SKM-1 (cell line): ENCODE results near the gene DPCD.

ENCODE experiments used
- DNase-seq: peaks from one replicate; lab custom pipeline; 2025; ENCODE audit not compliant: unreplicated experiment; lab: John Stamatoyannopoulos, UW

The DPCD gene

DNA sequence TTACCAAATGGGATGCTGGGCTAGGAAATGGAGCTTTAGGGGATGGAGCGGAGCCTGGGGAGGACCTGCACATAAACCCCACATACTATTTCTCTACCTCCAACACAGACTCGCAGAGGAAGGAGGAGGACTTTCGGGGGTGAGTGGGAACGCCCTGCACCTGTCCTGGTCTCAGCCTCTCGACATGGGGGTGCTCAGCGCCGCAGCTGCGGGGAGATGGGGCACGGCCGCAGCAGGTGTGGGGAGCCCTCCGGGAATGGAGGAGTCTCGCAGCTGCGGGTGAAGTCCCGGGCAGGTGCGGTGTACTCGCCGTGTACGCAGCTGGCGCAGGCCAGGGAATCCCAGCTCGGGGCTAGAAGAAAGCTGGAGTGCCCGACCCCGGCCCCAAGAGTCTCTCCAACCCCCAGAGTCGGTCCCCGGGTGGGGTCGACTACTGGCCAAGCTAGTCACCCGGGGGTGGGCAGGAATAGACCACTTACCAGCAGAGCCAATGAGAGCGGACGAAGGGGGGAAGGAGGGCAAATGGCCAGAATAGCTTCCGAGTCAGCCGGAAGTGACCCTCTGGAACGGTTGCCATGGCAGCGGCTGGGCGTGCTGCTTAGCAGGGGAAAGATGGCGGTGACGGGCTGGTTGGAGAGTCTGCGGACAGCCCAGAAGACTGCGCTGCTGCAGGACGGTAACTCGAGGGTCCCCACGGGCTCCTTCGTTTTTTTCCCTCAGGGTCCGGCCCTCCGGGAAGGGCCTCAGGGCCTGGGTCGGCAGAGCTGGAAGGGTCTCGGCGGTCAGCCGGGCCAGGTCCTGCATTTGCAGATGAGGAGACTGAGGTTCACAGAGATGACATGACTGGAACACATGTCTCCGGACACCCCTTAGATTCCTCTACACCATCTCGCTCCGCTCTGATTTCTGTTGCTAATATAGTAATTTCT lies at the start of gene DPCD, which contains the start of gene POLL:
Gene DPCD (plus strand): TSS at position 597 of the 929 bp plus-strand sequence. CDS start 16 bp downstream, at position 613.
Gene POLL (minus strand): TSS at position 533 of the 929 bp plus-strand sequence. CDS start 897 bp downstream, outside the sequence.
- DNase-seq, result peak; percentile 82

- DNase-seq, result no peak
These were observed 49.7 kb upstream of the DPCD start for GRCh38 chr10:101538446-101538845.

DNA sequence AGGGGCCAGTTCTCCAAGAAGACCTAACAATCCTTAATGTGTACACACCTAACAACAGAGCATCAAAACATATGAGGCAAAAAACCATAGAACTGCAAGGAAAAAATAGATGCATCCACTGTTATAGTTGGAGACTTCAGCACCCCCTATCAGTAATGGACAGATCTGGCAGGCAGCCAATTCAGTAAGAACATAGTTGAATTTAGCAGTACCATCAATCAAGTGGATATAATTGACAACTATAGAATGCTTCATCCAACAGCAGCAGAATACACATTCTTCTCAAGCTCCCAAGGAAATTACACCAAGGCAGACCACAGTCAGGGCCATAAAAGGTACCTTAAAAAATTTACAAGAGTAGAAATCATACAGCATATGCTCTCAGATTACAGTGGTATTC lies 42.2 kb upstream of the DPCD start:
- no peak for DNase-seq

- DNase-seq, result no peak
These were observed 37.2 kb upstream of the DPCD start for GRCh38 chr10:101550965-101551364.

DNA sequence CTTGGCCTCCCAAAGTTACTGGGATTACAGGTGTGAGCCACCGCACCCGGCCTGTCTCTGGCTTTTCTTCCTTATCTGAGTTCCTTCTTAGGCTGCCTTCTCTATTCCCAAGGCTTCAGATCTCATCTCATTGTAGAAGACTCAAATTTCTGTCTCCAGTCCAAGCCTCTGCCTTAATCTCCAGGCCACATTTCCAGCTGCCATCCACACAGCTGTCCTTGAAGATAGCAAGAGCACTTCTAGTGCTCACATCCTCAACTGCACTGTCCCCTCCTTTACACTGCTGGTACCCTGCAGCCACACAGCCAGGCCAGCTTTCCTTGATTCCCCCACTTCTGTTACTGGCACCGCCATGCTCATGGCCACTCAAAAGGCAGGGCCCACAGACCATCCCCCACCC lies 35.7 kb upstream of the DPCD start:
- DNase-seq, result no peak

- no peak for DNase-seq
These were observed 30.6 kb upstream of the DPCD start for GRCh38 chr10:101557541-101557940.

DNA sequence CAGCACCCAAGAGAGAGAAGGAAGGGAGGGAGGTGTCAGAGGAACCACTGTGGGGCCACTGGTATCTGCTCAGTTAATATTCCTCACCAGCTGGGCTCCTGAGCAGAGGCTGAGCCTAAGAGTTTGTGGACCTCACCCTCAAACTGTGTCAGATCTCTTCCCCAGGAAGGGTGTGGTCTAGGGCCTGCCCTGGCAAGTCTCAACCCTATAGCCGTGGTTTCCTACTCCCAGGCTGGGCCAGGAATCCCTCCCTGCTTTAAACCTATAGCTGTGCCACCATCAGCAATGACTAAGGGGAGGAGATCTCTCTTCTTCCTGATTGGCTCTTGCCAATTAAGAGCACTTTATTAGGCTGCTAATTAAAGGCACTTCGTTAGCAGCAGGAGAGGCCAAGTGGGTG lies 29.9 kb upstream of the DPCD start:
- DNase-seq, result no peak

GRCh38 chr10:101558671-101559595 lies 29.2 kb upstream of the DPCD start:
- DNase-seq, result no peak

- DNase-seq, result no peak
These were observed 28.4 kb upstream of the DPCD start for GRCh38 chr10:101559596-101560297.

DNA sequence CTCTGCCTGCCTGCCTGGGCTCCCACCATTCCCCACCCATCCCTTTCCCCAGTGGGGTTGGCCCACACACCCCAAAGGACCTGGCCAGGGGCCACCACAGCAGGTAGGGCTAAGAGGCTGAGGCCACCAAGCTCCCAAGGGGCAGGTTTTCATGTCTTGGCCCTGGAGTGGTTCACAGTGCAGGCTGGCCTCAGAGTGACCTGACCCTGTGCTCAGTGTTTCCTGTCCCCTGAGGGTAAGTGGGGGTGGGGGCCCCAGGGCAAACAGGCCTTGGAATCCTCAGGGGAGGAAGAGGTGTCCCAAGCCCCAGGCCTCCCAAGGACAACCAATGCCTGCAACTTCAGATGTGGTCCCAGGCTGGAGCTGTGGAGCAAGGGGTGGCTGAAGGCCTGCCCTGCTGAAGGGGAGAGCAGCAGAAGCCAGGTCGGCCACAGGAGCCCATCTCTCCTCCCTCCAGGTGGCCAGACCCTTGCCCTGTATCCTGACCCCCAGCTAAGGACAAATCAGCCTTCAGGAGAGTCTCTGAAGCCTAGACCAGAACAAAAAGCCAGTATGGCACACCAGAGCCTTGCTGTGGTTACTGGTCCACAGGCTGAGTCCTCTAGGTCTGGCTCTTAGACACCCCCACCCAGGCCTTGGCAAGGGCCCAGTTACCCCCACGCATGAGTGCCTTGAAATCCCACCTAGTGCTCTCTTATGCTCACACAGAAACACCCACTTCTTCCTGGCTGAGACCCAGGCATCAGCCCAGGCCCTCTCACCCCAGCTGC lies 27.6 kb upstream of the DPCD start:
- no peak for DNase-seq

DNA sequence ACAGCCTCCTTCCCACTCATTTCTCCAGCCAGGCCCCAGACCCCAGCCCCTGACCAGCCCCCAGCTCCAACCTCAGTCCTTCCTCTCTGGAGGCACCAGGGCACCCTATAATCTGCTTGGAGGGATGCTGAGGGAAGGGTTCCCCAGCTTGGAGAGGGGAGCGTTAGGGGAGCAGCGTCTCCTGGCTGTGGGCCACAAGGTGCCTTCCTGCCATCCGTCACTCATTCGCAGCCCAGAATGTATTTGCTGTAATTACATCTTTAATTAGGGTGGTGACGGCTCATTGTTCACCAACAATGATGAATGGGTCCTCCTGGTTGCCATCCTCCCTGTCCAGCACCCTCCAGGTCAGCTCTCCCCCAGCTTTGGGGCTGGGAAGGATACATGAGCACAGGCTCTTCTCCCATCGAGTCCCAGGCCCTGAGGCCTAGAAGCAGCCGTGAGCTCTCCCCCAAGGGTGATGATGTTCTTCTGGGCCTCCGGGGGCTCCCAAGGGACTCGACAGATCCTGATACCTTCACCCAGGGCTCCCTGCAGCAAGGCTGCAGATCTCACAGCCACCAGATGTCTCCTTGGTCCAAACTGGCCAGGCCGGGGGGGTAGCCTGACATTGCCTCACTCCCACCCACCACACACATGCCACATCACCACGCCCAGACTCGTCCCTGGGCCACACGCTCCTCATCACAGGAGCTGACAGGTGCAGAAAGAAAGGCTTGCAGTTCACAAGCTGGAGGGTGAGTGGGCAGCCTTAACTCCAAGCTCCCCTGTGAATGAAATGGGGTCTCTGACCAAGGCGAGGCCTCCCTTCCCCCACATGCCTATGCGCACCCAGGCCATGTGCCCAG lies 26.8 kb upstream of the DPCD start:
- no peak for DNase-seq

DNA sequence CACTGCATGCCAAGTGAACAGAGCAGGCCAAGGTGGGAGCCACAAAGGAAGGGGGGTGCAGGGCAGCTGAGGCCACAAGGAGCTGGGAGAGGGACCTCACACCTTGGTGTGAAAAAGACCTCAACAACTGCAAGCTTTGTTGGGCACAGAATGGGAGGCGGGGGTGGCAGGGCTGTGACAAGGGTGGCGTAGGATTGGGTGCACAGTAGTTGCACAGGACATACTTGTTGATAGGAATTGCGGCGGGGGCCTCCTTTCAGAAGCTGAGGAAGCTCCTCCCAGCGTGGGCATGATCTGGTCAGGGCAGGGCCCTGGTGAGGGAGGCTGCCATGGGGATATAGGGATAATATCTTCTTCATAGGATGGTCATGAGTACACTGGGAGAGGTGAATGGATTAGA lies 25.9 kb upstream of the DPCD start:
- DNase-seq, result no peak

DNA sequence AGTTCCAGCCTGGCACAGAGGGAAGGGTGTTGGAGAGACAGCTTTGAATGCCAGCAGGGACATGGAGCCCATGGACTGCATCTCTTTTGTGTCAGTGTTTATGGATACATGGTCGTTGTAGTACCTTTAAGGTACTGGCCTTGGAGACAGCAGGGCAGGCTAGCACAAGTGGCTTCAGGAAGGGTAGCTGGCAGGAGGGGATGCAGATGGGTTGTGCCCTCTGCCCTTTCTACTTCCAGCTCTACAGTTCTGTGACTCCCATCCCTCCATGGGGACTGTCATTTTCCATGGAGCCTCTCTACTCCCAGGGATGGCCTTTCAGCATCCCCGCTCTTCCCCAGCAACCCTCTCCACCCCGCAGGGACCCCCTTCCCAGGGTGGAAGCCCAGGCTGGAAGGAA lies 25.1 kb upstream of the DPCD start:
- DNase-seq, result no peak

GRCh38 chr10:101563497-101564040 lies 24.6 kb upstream of the DPCD start:
- no peak for DNase-seq

DNA sequence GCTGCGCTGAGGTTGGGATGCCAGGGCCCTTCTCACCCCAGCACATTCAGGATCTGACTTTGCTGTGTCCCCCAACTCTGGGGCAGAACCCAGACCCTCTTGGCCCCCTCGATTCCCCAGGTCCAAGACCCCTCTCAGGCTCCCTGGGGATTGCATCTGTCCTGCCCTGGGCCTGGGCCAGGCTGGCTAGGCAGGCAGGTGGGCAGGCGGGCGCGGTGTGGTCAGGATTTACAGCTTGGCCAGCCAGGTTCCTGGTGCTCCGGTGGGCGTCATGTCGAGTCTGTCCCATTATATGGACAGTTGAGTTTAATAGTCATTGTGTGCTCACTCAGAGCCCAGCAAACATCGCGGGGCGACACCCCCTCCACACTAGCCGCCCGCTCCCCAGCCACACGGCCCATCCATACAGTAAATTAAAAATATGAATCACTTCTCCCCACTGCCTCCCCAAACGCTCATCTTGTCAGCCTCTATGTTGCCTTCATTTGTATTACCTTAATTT lies 23.6 kb upstream of the DPCD start:
- no peak for DNase-seq

- no peak for DNase-seq
These were observed 22.7 kb upstream of the DPCD start for GRCh38 chr10:101565370-101565900.

DNA sequence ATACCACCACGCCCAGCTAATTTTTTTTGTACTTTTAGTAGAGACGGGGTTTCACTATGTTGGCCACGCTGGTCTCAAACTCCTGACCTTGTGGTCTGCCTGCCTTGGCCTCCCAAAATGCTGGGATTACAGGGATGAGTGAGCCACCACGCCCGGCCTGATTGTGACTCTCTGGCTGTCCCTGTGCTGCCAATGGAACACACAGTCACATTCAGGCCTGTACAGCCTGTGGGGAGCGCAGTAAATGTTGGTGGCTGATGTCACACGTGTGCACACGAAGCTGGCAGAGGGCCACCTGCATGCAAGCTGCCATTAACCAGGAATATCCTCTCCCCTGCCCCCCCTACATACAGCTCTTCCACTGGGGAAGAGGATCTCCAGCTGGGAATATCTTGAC lies 22.2 kb upstream of the DPCD start:
- DNase-seq, result no peak

- DNase-seq, result no peak
These were observed 21.6 kb upstream of the DPCD start for GRCh38 chr10:101566333-101567164.
